GM18870 (cell line): ENCODE measurements around the gene POTEM.
"Not testable (repeated sequence)": the region's sequence is repeated elsewhere in the genome, so short reads cannot be mapped to it uniquely, and the experiment has no call there.

Experiments used
- ATAC-seq: cut with Tn5 transposase; IDR thresholded peaks from one replicate; pipeline ENCODE4 v1.9.1; 2021; ENCODE audit warnings: moderate library complexity; ENCODE audit not compliant: unreplicated experiment

POTEM gene

DNA sequence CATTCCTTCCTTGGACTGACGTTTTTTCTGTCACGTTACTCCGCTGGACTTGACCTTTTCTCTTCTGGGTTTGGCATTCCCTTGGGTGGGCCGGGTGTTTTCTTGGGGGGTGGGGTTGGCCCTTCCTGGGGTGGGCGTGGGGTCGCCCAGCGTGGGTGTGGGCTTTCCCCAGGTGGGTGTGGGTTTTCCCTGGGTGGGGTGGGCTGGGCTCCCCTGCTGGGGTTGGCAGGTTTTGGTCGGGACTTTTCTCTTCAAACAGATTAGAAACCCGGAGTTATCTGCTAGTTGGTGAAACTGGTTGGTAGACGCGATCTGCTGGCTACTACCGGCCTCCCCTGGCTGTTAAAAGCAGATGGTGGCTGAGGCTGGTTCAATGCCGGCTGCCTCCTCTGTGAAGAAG lies at the start of gene POTEM:
Gene POTEM (plus strand): TSS at position 301 of the 400 bp plus-strand sequence. CDS start 52 bp downstream, at position 353.
- not testable (repeated sequence) for ATAC-seq

DNA sequence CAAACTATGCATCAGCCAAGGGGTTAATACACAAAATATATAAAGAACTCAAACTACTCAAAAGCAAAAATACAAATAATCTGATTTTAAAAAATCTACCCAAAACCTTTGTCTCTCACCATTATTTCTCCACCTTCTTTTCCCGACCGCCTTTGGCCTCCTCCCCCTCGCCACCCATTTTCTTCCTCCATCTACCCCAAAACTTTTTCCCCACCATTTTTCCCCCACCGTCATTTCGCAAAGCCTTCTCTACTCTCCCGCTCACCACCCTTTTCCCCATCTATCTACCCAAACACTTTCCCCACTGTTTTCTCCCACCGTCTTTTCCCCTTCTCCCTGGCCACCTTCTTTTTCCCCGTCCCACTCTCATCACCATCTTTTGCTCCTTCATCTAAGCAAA lies 48.9 kb upstream of the POTEM start:
- ATAC-seq: not testable (repeated sequence)

DNA sequence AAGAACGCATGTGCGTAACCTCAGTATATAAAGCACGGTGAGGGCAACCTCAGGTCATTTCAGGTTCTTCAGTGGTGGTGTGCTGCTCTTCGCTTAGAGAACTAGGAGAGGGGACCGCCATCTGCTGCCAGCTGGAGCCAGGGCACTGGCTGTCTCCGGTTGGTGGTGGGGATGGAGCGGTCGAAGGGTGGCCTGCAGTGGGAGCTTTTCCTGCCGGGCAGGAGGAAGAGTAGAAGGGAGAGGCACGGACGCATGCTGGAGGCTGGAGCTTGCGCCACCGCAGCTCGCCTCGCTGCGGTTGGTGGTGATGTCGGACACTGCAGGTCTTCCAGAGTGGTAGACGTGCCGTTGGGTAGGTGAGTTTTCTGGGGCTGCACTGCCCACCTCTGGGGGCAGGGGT lies 47.2 kb upstream of the POTEM start:
- not testable (repeated sequence) for ATAC-seq

DNA sequence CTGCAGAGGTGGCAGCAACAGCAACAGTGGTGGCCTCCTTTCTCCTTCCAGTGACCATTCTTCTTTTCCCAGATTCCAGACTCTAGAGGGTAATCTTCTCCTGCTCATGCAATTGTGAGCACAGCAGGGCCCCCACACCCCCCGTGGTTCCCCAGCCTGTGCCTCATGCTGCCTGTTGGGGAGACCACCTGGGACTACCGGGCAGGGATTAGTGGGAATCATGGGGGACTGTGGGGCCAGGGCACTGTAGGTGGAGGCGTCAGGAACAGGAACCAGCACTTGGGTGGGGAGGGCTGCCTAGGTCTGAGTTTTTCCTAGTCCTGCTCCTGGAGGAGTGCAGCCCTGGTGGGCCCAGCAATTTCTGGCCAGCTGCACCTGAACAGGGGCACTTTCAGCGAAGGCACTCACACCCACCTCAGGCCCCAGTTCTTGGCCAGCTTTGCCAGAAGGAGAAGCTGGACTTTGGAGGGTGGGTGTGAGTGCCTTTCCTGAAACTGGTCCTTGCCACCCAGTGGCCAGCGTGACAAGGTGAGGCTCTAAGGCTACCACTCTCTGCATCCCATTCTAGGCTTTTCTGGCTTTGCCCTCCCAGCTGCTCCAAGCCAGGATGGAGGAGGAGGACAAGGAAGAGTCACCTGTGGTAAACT lies 46.1 kb upstream of the POTEM start:
- not testable (repeated sequence) for ATAC-seq

DNA sequence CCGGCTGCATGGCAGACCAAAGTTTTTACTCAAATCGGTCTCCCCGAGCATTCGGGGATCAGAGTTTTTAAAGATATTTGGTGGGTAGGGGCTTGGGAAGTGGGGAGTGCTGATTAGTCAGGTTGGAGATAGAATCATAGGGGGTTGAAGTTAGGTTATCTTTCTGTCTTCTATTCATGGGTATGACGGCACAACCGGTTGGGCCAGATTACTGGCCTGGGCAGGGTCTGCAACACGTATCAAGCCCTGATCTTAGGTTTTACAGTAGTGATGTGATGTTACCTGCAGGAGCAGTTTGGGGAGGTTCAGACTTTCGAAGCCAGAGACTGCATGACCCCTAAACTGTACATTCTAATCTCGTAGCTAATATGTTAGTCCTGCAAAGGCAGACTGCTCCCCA lies 30.4 kb upstream of the POTEM start:
- ATAC-seq: not testable (repeated sequence)

DNA sequence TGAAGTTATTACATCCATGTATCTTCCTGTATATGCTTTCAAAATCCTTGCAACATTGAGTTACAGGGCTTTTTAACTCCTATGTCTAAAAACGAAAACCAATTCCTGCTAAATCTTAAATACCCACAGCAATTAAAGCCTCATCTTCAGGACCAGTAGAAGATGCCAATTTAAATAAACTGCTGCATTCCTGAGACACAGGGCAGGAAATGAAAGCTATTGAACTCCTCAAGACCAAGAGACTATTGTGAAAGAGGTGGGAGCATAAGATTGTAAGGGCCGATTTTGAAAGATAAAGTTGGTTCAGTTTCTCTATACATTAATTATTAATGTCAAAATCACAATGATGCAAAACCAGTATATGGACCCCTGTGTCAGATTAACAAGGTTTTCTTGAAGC lies 28.5 kb upstream of the POTEM start:
- not testable (repeated sequence) for ATAC-seq

DNA sequence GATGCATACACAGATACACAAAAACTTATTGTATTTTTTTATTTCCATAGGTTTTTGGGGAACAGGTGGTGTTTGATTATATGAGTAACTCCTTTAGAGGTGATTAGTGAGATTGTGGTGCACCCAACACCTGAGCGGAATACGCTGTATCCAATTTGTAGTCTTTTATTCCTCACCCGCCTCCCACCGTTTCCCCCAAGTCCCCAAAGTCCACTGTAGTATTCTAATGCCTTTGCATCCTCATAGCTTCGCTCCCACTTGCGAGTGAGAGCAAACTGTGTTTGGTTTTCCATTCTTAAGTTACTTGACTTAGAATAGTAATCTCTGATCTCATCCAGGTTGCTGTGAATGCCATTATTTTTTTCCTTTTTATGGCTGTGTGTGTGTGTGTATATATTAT lies 17.3 kb upstream of the POTEM start:
- not testable (repeated sequence) for ATAC-seq

DNA sequence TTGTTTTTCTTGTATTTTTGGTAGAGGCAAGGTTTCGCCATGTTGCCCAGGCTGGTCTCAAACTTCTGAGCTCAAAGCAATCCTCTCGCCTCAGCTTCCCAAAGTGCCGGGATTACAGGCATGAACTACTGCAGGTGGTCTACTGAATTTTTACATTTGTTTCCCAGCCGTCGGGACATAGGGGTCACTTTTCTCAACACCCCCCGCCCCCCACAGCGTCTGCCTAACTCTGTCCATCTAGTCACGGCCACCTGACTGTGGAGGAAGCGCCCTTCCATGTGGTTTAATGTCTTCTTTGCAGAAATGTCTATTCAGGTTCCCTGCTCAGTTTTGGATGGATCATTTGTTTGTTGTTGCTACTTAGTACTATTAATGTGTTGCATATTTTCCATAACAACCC lies 14.1 kb upstream of the POTEM start:
- ATAC-seq: not testable (repeated sequence)

DNA sequence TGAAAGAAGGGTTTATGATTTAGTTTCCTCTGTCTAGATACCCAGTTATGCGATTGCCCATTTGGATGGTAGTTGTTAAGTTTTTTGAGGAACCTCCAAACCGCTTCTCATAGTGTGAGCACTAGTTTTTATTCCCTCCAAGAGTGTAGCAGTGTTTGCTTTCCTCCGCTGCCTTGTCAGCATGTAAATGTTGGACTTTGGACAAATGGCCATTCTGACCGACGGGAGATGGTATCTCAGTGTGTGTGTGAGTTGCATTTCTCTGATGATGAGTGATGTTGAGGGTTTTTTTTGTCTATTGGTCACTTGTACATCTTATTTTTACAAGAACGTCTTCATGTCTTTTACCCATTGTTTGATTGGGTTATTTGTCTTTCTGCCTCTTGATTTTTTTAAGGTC lies 11.4 kb upstream of the POTEM start:
- ATAC-seq: not testable (repeated sequence)

DNA sequence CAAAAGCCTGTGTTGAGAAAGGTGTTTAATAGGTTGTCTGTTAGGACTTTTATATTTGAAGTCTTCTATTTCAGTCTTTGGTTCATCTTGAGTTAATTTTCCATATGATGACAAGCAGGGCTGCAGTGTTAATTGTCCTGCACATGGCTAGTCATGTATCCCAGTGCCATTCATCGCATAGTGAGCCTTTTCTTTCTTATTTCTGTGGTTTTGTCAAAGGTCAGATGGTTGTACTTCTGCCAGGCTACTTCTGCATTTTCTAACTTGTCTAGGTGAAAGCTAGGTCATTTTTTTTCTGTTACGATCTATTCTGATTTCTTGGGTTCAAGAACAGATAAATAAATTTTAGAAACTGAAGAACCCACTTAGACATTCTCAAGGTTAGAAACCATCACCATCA lies 5.7 kb upstream of the POTEM start:
- ATAC-seq: not testable (repeated sequence)

DNA sequence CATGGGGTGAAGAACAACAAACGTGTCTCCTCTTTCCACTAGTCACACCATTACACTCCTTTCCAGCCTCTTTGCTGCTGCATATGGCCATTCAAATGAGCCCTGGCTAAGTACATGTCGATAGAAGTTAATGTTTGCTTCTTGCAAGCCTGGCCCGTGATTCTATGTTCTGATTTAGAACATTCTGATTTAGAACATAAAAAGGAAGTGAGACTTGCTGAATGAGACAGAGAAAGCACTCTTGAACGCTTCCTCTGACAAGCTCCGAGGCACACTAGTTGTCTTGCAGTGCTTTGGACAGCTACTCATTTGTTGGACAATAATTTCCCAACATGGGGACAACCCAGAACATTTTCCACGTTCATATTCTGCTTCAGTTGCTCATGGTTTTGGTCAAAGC lies 5.1 kb upstream of the POTEM start:
- ATAC-seq: not testable (repeated sequence)

DNA sequence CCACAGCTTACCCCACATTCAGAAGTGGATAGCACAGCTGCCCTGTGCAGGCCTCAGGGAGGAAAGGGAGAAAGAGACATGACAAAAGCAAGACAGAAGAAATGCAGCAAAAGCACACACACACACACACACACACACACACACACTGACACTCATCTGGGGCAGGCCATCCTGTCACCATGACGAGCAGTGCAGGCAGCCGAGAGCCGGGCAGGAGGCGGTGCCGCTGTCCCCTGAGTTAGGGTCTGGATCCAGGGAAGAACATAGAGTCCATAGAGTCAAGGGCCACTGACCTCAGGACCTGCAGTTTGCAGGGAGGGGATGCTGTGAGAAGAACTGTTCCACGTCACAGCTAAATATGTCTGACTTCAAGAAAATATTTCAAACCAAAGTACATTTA lies 4.0 kb upstream of the POTEM start:
- ATAC-seq: not testable (repeated sequence)

DNA sequence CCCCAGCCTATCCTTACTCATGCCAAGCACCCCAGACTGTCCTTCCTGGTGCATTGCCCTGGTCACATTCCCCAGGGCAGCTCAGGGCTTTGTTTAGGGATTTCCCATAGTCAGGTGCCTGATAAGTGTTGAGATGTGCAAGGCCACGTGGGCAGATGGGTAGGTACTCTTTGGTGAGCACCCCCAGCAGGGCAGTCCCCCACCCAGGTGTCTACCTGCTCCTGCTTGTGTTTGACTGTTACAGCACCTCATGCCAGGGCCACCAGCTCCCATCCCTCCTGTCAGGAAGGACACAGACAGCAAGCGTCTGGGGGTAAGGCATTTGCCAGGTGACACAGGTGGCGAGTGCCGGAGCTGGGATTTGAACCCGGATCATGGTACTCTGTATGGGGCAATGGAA lies 2.4 kb upstream of the POTEM start:
- not testable (repeated sequence) for ATAC-seq

DNA sequence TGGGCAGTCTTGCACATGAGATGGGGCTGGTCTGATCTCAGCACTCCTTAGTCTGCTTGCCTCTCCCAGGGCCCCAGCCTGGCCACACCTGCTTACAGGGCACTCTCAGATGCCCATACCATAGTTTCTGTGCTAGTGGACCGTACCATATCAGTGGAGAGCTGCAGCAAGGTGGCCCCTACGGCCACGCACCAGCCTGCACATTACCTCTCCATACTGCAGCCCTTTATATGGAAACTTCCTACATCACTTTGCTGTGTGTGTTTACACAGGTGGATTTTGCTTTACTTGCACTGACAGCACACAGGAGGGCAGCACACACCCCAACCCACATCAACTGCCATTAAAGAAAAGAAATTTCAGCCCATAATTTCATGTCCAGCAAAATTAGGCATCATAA lies 35.3 kb downstream of the POTEM start:
- ATAC-seq: not testable (repeated sequence)

DNA sequence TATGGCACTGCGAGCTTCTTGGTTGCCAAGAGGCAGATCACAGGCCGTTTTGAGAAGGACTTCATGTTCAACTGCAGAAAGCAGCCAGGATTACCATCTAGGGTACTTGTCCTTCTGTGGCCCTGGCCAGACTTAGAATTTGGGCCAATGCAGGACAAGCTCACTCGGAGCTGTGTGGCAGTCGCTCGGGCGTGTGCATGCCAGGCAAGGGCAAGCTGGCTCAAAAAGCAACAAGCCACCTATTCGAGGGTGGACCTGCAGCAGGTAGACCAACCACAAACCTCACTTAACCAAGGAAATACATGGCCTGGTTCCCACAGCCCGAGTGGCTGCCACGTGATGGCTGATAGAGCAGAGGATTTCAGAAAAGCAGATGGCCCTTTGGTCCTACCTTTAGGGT lies 39.3 kb downstream of the POTEM start:
- ATAC-seq: not testable (repeated sequence)

DNA sequence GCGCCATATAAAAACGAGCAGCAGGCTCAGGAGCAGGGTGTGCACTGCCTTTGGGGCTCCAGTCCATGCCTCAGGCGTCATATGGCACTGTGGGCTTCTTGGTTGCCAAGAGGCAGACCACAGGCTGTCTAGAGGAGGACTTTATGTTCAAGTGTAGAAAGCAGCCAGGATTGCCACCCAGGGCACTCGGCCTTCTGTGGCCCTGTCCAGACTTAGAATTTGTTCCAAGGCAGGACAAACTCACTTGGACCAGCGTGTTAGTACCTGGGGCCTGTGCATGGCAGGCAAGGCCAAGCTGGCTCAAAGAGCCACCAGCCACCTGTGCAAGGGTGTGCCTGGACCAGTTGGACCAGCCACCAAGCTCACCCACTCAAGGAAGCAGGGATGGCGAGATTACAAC lies 40.4 kb downstream of the POTEM start:
- ATAC-seq: not testable (repeated sequence)

DNA sequence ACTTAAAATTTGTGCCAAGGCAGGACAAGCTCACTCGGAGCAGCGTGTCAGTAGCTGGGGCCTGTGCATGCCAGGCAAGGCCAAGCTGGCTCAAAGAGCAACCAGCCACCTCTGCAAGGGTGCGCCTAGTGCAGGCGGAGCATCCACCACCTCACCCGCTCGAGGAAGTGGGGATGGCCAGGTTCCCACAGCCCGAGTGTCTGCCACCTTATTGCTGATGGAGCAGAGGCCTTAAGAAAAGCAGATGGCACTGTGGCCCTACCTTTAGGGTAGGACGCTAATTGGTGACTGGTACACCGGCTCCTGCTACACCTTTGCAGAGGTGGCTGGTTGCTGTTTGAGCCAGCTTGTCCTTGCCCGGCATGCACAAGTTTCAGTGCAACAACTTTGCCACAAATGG lies 43.8 kb downstream of the POTEM start:
- not testable (repeated sequence) for ATAC-seq

DNA sequence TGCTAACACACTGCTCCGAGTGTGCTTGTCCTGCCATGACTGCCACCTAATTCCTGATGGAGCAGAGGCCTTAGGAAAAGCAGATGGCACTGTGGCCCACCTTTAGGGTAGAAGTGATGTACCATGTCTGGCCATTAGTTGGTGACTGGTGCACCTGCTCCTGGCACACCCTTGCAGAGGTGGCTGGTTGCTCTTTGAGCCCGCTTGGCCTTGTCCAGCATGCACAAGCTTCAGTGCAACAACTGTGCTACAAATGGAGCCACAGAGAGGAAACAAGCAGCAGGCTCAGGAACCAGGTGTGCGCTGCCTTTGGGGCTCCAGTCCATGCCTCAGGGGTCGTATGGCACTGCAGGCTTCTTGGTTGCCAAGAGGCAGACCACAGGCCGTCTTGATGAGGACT lies 44.5 kb downstream of the POTEM start:
- ATAC-seq: not testable (repeated sequence)

DNA sequence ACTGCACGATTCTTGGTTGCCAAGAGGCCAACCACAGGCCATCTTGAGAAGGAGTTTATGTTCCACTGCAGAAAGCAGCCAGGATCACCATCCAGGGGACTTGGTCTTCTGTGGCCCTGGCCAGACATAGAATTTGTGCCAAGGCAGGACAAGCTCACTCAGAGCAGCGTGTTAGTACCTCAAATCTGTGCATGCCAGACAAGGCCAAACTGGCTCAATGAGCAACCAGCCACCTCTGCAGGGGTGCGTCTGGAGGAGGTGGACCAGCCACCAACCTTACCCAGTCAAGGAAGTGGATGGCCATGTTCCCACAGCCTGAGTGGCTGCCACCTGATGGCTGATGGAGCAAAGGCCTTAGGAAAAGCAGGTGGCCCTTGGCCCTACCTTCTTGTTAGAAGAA lies 48.0 kb downstream of the POTEM start:
- not testable (repeated sequence) for ATAC-seq

DNA sequence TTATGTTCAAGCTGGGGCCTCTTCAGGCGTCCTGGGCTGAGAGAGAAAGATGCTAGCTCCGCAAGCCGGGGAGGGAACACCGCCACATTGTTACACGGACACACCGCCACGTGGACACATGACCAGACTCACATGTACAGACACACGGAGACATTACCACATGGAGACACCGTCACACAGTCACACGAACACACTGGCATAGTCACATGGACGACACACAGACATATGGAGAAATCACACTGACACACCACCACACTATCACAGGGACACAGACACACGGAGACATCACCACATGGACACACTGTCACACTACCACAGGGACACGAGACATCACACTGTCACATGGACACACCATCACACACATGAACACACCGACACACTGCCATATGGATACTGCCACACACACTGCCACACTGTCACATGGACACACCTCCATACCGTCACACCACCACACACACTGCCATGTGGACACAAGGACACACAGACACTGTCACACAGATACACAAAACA lies 57.9 kb downstream of the POTEM start:
- not testable (repeated sequence) for ATAC-seq

DNA sequence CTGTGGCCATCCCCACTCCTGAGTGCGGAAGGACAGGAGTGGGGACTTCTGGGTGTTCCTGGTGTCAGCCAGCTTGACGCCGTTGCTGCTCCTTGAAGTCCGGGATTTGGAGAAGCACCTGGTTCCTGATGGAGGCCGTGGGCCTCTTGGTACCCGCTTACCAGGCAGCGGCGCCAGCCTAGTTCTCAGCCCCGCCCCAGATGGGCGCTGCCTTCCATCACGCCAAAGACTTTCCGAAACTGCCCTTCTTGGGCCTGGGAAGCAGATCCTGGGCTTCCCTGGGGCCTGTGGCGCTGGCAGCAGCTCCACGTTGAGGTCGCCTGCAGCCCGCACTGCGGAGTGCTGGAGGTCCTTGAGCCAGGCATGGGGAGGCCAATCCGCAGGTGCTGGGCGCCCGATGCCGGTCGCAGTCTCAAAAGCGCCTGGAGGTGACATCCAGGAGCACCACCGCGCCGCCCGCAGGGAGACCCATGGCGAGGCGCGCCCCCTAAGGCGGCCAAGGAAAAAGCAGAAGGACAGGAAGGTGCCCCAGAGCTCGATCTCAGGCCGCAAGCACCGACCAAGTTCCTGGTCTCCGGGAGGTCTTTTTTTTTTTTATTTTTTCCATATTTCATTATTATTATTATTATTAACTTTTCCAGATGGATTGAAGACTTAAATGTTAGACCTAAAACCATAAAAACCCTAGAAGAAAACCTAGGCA lies 59.6 kb downstream of the POTEM start:
- not testable (repeated sequence) for ATAC-seq

DNA sequence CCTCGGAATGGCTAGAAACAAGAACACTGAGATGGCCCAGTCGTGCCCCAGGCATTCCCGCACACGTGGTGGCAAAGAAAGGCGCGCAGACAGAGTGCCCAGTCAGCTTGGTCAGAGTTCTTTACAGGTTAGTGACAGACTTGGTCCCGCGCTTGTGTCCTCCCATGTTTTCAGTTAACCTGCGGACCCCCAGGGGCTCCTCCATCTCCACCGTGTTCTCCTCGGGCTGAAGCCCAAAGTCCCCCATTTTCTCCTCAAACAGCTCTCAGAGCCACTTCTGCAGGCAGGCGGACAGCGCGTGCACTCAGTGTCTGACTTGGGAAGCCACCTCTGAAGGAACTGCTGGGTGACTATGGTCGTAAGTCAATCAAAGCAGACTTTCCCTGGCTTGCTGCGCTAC lies 60.7 kb downstream of the POTEM start:
- ATAC-seq: not testable (repeated sequence)
